ENCODE measurements around the gene RAC2.
A peak's percentile ranks its signal among the peaks of the same experiment; 100 is the strongest.

RAC2 gene

DNA sequence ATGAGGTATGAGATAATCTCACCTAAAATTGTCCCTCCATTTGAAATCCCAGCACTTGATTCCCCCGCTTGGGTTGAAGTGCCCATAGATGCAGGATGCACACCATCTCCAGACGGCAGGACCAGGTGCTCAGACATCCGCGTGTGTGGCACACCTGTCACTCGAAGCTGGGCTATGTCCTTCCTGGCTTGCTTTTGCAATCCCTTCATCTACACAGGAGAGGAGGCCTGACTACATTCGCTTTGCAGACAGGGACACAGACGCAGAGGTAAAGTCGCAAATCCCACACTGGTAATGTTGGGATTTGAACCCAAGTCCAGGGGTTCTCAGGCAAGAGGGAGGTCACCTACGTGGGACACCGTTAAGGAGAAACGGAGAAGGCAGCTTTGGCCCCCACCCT, 31.1 kb upstream of the RAC2 start:
- DNase-seq, result no peak

DNA sequence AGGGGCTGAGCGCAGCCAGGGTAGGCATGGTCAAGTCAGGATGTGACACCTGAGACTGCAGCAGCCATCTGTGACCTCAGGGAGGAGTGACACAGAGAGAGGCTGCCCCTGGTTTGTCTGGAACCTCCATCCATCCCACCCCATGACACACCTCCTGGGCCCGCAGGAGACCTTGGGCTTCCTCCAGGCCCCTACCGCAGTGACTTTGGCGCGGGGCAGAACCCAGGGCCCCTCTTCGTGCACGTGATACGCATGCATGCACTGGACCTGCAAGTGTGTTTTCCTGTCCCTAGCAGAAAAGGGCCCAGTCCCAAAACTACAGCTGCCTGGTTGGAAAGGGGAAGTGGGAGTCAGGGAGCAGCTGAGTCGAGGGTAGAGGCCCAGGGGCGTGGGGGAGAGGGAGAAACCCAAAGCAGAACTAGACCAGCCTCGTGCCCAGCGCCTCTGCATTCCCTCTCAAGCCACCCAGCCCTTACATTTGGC, 30.4 kb upstream of the RAC2 start:
- no peak for DNase-seq

- no peak for DNase-seq
These were observed 29.8 kb upstream of the RAC2 start for GRCh38 chr22:37273846-37274225.

- peak; percentile 78 for DNase-seq
These were observed 29.2 kb upstream of the RAC2 start for GRCh38 chr22:37273126-37273845.

DNA sequence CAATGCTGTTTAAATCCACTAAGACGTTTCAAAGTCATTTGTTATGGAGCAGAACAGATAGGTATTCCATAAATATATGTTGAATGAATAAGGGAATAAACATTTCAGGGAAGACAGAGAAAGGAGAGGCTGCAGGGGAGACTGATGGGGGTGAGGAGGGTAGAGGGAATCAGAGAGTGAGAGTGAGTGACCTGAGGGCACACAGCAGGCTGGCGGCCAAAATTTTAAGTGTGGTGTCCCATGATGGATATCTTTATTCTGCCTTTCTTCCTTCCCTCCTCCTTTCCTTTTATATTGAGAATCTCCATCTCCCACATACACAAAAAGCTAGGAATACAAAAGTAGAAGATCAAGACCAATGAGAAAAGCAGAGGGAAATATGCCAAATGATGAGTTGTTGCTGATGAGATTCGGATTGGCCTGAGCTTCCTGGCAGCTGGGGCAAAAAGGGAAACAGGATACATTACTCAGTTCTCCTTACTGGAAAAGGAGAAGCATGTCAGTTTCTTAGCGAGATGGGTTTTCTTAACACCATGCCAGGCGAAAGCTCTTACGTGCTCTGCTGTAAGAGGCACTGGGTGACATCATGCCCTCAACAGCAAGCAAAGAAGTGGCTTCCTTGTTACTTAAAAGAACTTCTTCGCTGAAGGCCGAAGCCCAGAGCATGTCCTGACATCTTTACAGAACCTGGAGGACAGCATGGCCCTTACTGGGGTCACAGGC, 27.0 kb upstream of the RAC2 start:
- peak; percentile 39 for DNase-seq

GRCh38 chr22:37269936-37270678, 26.0 kb upstream of the RAC2 start:
- no peak for DNase-seq

DNA sequence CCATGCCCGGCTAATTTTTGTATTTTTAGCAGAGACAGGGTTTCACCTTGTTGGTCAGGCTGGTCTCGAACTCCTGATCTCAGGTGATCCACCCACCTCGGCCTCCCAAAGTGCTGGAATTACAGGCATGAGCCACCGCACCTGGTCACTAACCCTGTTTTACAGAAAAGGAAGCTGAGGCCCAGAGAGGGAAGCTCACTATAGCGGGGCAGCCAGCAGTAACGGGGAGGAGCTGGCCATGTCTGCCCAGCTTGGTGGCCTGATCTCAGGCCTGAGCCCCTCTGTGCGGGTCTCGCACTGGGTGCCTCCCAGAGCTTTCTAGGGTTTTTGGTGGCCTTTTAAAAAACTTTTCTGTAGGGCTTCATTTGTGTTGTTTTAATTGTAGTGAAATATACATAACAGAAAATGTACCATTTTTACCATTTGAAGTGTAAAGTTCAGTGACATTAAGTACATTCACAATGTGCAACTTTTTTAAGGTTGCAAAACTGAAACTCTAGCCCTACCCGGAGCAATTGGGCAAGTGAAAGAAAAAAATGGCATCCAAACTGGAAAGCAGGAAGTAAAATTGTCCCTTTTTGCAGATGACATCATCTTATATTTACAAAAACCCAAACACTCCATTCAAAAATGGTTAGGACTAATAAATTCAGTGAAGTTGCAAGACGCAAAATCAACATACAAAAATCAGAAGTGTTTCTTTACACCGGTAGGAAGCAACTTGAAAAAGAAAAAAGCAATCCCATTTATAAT, 23.8 kb upstream of the RAC2 start:
- DNase-seq, result no peak

- peak; percentile 44 for DNase-seq
These were observed 23.1 kb upstream of the RAC2 start for GRCh38 chr22:37267135-37267587.

- DNase-seq, result no peak
These were observed 22.6 kb upstream of the RAC2 start for GRCh38 chr22:37266581-37267134.

GRCh38 chr22:37263966-37264887, 20.2 kb upstream of the RAC2 start:
- no peak for DNase-seq

DNA sequence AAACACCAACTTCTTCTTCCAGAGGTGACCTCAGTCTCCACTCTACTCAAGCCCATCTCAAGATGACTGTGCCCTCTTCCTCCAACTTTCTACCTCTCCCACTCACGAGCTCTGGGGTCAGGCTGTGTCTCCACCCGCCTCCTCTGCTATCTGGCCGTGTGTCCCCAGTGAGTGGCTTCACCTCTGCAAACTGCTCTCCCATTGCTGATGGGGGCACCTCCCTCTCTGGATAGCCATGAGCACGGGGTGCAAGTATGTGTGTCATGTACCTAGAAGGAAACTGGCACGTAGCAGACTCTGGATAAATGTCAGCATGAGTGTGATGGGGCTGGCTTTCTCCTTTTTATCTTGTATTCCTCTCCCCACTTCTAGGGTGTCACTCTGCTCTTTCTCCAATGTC, 18.3 kb upstream of the RAC2 start:
- DNase-seq, result no peak

DNA sequence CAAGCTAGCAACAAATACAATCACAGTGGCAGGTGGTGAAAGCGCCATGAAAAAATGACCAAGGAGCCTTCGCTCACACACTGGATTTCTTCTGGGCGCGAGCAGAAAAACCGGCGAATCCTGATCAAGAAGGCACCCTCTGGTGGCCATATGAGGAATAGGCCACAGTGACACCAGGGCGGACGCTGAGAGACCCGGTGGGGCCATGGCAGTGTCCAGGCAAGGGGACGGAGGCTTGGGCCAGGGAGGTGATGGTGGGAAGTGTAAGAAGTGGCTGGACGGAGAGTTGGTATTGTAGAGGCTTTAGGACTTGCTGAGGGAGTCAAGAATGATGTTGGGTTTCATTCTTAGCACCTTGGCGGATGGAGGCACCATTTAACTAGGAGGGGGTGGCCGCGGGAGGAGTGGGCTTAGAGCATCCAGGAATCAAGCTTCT, 16.9 kb upstream of the RAC2 start:
- DNase-seq, result peak; percentile 64

- no peak for DNase-seq
These were observed 16.2 kb upstream of the RAC2 start for GRCh38 chr22:37260155-37260795.

DNA sequence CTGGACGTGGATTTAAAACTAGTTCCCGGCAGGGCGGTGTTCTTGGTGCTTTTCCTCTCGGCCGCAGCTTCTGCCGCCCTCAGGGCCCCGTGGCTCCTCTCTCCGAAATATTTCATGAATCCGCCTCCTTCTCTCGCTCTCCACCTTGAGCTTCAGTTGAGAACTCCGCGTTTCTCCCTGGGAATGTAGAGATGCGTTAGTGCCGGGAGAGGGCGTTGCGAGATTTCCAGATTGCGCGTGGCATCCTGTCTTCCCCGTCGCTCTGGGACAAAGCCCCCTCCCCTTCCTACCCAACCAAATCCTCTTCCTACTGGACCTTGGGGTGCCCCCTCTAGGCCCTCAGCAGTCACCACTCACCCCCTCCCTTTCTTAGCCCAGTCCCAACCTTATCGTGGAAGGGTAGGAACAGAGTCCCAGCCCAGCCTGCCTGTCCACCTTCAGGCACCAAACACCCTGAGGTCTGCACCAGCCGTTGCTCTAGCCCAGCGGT, 15.5 kb upstream of the RAC2 start:
- DNase-seq, result peak; percentile 64

DNA sequence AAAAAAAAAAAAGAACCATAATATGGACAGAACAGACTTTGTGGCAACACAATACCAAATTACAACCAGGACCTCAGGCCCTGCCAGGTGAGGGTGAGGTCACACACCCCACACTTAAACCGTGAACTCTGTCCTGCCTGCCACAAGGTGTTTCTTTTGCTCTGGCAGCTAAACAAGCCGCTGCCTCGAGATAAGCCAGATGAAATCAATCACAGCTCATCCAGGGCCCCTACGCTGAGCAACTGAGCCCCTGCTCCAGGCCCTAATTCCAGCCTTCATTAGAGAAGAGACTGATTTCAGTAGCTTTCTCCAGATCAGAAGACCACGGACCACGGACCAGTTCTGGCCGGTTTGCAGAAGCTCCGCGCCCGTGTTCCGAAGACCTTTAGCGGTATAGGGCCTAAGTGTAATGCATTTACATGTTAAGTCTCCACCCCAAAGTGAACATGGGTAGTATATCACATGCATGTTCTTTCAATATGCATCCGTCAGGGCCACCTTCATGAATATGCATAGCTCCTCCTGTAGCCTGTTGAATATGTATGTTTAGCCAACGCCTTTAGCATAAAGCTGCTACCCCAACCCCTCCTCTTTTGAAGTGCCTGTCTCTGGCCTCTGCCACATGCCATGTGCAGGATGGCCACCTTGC, 14.8 kb upstream of the RAC2 start:
- DNase-seq, result no peak

GRCh38 chr22:37258005-37258752, 14.1 kb upstream of the RAC2 start:
- no peak for DNase-seq

DNA sequence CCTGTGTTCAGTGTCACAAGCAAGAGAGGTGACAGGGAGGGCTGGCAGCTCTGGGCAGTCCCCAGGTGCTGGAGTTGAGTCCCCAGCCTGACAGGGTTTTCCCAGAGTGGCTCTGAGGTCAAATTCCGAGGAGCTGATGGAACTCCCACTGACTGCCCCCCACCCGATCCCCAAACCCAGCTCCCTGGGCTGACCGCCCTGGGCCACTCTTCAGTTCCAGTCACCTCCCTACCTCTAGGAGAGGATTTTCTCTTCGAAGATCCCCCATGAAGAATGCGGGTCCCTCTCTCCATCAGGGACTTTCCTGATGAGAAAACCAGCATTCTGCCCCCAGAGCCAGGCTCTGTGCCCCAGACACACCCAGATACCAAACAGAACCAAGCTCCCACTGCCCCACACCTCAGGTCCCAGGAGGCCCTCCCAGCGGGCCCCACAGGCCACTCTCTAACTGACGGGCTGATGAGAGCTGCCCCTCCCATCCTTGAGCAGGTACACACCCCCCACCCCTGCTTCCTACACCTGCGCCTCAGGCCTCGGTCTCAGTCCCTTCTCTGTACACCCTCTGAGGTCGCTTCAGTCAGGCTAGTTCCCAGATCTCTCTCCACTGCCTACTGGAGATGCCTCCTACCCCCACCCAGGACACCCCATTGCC, 12.1 kb upstream of the RAC2 start:
- DNase-seq, result no peak

DNA sequence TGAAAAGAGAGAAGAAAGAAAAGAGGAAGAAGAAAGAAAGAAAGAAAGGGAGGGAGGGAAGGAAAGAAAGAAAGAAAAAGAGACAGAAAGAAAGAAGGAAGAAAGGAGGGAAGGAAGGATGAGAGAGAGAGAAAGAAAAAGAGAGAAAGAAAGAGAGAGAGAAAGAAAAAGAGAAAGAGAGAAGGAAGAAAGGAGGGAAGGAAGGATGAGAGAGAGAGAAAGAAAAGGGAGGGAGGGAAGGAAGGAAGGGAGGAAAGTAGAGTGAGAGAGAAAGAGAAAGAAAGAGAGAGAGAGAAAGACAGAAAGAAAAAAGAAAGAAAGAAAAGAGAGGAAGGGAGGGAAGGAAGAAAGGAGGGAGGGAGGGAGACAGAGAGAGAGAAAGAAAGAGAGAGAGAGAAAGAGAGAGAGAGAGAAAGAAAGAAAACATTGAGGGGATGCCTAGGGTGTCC, 11.5 kb upstream of the RAC2 start:
- DNase-seq, result no peak

- no peak for DNase-seq
These were observed 10.8 kb upstream of the RAC2 start for GRCh38 chr22:37254867-37255233.

Measured in EL (cell line).